H1 (cell line): Measurements from ENCODE around the gene POLR2I. TPM values are rescaled to one million over a fixed set of nuclear protein-coding genes. Genes with fewer than 3 reads are reported as not detected.

Experiments used
- CTCF ChIA-PET: fragments of 300-600 bp; sonication (Branson Sonifier 250); formaldehyde crosslinking; loops from one replicate; lab custom pipeline; 2021; ENCODE audit not compliant: partially characterized antibody; lab: Charles Lee
- POLR2A ChIA-PET: fragments of 300-600 bp; sonication (Branson Sonifier 250); formaldehyde crosslinking; loops from one replicate; lab custom pipeline; 2021; ENCODE audit warnings: inconsistent platforms; ENCODE audit not compliant: partially characterized antibody; lab: Charles Lee
- DNase-seq, 2 experiments: peaks; one replicate each; pipeline versions ENCODE4 v3.0.0 to v3.0.0-alpha.2; 2010 to 2022; ENCODE audit warnings: low spot score in 2 of 2, low read depth in 1 of 2, mixed read lengths in 1 of 2
- FAIRE-seq: peaks from 2 replicates; lab custom pipeline; 2011; peaks lifted over from hg19 to GRCh38; lab: Jason Lieb, UNC
- H2AFZ ChIP-seq: 2 replicates; pipeline ENCODE4 v1.8.1; 2012; ENCODE audit warnings: low read length, inconsistent platforms
- H2AK5ac ChIP-seq: 2 replicates; pipeline ENCODE4 v1.6.1; 2013; ENCODE audit warnings: low read depth, low read length
- H2BK120ac ChIP-seq: replicated peaks from 2 replicates; pipeline ENCODE3; 2013; ENCODE audit warnings: low read depth, low read length, inconsistent platforms
- H2BK12ac ChIP-seq: 2 replicates; pipeline ENCODE4 v1.6.1; 2013; ENCODE audit warnings: low read depth, low read length
- H2BK15ac ChIP-seq: 2 replicates; pipeline ENCODE4 v1.6.1; 2013; ENCODE audit warnings: low read length
- H2BK20ac ChIP-seq: 2 replicates; pipeline ENCODE4 v1.6.1; 2013; ENCODE audit warnings: low read length
- H2BK5ac ChIP-seq: 2 replicates; pipeline ENCODE4 v1.6.1; 2013; ENCODE audit warnings: low read depth, low read length
- H3K14ac ChIP-seq: 2 replicates; pipeline ENCODE4 v1.6.1; 2013; ENCODE audit warnings: inconsistent platforms; ENCODE audit not compliant: insufficient read length
- H3K18ac ChIP-seq: 2 replicates; pipeline ENCODE4 v1.6.1; 2013; ENCODE audit warnings: low read length; ENCODE audit errors: extremely low read depth
- H3K23ac ChIP-seq: 2 replicates; pipeline ENCODE4 v1.6.1; 2013; ENCODE audit warnings: inconsistent platforms; ENCODE audit not compliant: insufficient read length
- H3K23me2 ChIP-seq: 2 replicates; pipeline ENCODE4 v1.6.1; 2013; ENCODE audit warnings: low read depth, low read length
- H3K27ac ChIP-seq: 2 replicates; pipeline ENCODE4 v1.6.1; 2011; ENCODE audit warnings: low read depth, low read length, inconsistent platforms
- H3K27me3 ChIP-seq, 4 experiments: replicated peaks in 1 of 4; 1 replicate in 1 of 4; 2 replicates in 3 of 4; pipeline versions ENCODE4 v1.6.1 to v1.8.1; 2011 to 2013; ENCODE audit warnings: low read length in 3 of 4, mild to moderate bottlenecking in 3 of 4, inconsistent platforms in 2 of 4, mixed read lengths in 2 of 4, moderate library complexity in 1 of 4; ENCODE audit not compliant: control insufficient read depth in 3 of 4, insufficient read depth in 3 of 4; ENCODE audit errors: extremely low read depth in 1 of 4
- H3K36me3 ChIP-seq, 4 experiments: 2 replicates each; pipeline versions ENCODE4 v1.6.1 to v1.8.1; 2011 to 2013; ENCODE audit warnings: mild to moderate bottlenecking in 4 of 4, low read length in 3 of 4, moderate library complexity in 2 of 4, control low read depth in 1 of 4, inconsistent platforms in 1 of 4; ENCODE audit not compliant: insufficient read depth in 4 of 4, control insufficient read depth in 2 of 4
- H3K4ac ChIP-seq: replicated peaks from 2 replicates; pipeline ENCODE3; 2013; ENCODE audit warnings: low read length, low read depth, mixed read lengths, inconsistent platforms; ENCODE audit not compliant: insufficient read length
- H3K4me1 ChIP-seq, 4 experiments: replicated peaks in 1 of 4; 1 replicate in 1 of 4; 2 replicates in 3 of 4; pipeline versions ENCODE4 v1.6.1 to v1.8.1; 2011 to 2013; ENCODE audit warnings: low read length in 3 of 4, inconsistent platforms in 2 of 4, mixed read lengths in 1 of 4; ENCODE audit not compliant: insufficient read depth in 4 of 4, control insufficient read depth in 3 of 4
- H3K4me2 ChIP-seq, 2 experiments: 2 replicates each; pipeline versions ENCODE4 v1.6.1 to v1.8.1; 2011 to 2013; ENCODE audit warnings: low read depth in 2 of 2, low read length in 2 of 2, control low read depth in 1 of 2, inconsistent platforms in 1 of 2, mild to moderate bottlenecking in 1 of 2; ENCODE audit not compliant: insufficient read depth in 1 of 2
- H3K4me3 ChIP-seq, 4 experiments: fragments of 200-600, 300-600 bp in 1 of 4; sonication (generic), shearing (Covaris generic), sonication (Bioruptor Twin) in 1 of 4; 2 replicates each; pipeline versions ENCODE4 v1.5.1 to v1.8.1; 2011 to 2016; ENCODE audit warnings: low read length in 4 of 4, low read depth in 3 of 4, control low read depth in 2 of 4, inconsistent platforms in 2 of 4, mild to moderate bottlenecking in 2 of 4, mixed read lengths in 1 of 4, moderate library complexity in 1 of 4; ENCODE audit not compliant: insufficient read depth in 2 of 4; ENCODE audit errors: extremely low read depth in 1 of 4
- H3K56ac ChIP-seq: replicated peaks from 2 replicates; pipeline ENCODE3; 2013; ENCODE audit warnings: low read depth, mild to moderate bottlenecking, mixed read lengths, low read length, inconsistent platforms; ENCODE audit not compliant: insufficient read length
- H3K79me1 ChIP-seq: 2 replicates; pipeline ENCODE4 v1.6.1; 2013; ENCODE audit warnings: low read depth, low read length, control low read depth
- H3K79me2 ChIP-seq, 2 experiments: 2 replicates each; pipeline versions ENCODE4 v1.6.1 to v1.8.1; 2012 to 2013; ENCODE audit warnings: low read length in 2 of 2, mild to moderate bottlenecking in 2 of 2, inconsistent platforms in 1 of 2; ENCODE audit not compliant: insufficient read depth in 2 of 2, control insufficient read depth in 1 of 2
- H3K9ac ChIP-seq, 4 experiments: replicated peaks in 1 of 4; 1 replicate in 1 of 4; 2 replicates in 3 of 4; pipeline versions ENCODE4 v1.6.1 to v1.8.1; 2011 to 2013; ENCODE audit warnings: low read depth in 3 of 4, low read length in 3 of 4, control low read depth in 2 of 4, mild to moderate bottlenecking in 2 of 4, moderate library complexity in 2 of 4, inconsistent platforms in 1 of 4; ENCODE audit errors: extremely low read depth in 1 of 4
- H3K9me3 ChIP-seq, 2 experiments: 2 replicates each; pipeline versions ENCODE4 v1.6.1 to v1.8.1; 2012 to 2013; ENCODE audit warnings: mild to moderate bottlenecking in 2 of 2, moderate library complexity in 2 of 2, control low read depth in 1 of 2, inconsistent platforms in 1 of 2, low read depth in 1 of 2, low read length in 1 of 2, mixed read lengths in 1 of 2; ENCODE audit not compliant: insufficient read depth in 2 of 2
- H4K20me1 ChIP-seq, 2 experiments: replicated peaks in 1 of 2; 2 replicates each; pipeline versions ENCODE3 to v1.8.1; 2011 to 2013; ENCODE audit warnings: inconsistent platforms in 2 of 2, low read length in 2 of 2, mild to moderate bottlenecking in 1 of 2; ENCODE audit not compliant: insufficient read depth in 2 of 2, control insufficient read depth in 1 of 2
- H4K5ac ChIP-seq: 2 replicates; pipeline ENCODE4 v1.6.1; 2013; ENCODE audit warnings: low read length, low read depth, mixed read lengths, inconsistent platforms; ENCODE audit not compliant: insufficient read length
- H4K8ac ChIP-seq: 2 replicates; pipeline ENCODE4 v1.8.0; 2013; ENCODE audit warnings: mild to moderate bottlenecking, moderate library complexity, low read length, inconsistent platforms; ENCODE audit not compliant: insufficient read depth; ENCODE audit errors: extremely low read depth
- H4K91ac ChIP-seq: replicated peaks from 2 replicates; pipeline ENCODE3; 2013; ENCODE audit warnings: low read length, mixed read lengths, inconsistent platforms; ENCODE audit not compliant: insufficient read length
- CREB1 ChIP-seq: IDR thresholded peaks from 2 replicates; pipeline ENCODE4 v1.6.1; 2012; ENCODE audit warnings: inconsistent platforms
- GABPA ChIP-seq: IDR thresholded peaks from 2 replicates; pipeline ENCODE4 v1.6.1; 2011; ENCODE audit warnings: mild to moderate bottlenecking, low read length, moderate library complexity, borderline replicate concordance; ENCODE audit not compliant: insufficient read depth
- JUN ChIP-seq: IDR thresholded peaks from 2 replicates; pipeline ENCODE4 v1.6.1; 2011; ENCODE audit warnings: low read depth, mild to moderate bottlenecking, improper control_type of control experiment, low read length
- KDM4A ChIP-seq: IDR thresholded peaks from one replicate; pipeline ENCODE4 v1.7.1; 2012; ENCODE audit warnings: low read depth, mild to moderate bottlenecking, moderate library complexity, low read length, inconsistent platforms; ENCODE audit not compliant: severe bottlenecking
- NANOG ChIP-seq: IDR thresholded peaks from 2 replicates; pipeline ENCODE4 v1.6.1; 2011; ENCODE audit warnings: low read length, low read depth, mild to moderate bottlenecking, inconsistent platforms; ENCODE audit not compliant: insufficient read depth, poor library complexity, severe bottlenecking
- PHF8 ChIP-seq: fragments of 200-600 bp; sonication (generic); conservative IDR thresholded peaks from 2 replicates; pipeline ENCODE4 v1.7.1; 2012; ENCODE audit warnings: low read depth, mild to moderate bottlenecking, inconsistent platforms, low read length, moderate library complexity
- SAP30 ChIP-seq: fragments of 300-600 bp; sonication (generic); IDR thresholded peaks from 2 replicates; pipeline ENCODE4 v1.7.1; 2012; ENCODE audit warnings: low read length, moderate library complexity, mild to moderate bottlenecking, inconsistent platforms; ENCODE audit not compliant: insufficient read depth, insufficient replicate concordance
- SP1 ChIP-seq: IDR thresholded peaks from 2 replicates; pipeline ENCODE4 v1.6.1; 2011; ENCODE audit warnings: low read depth, low read length
- TAF1 ChIP-seq: IDR thresholded peaks from 2 replicates; pipeline ENCODE4 v1.6.1; 2011; ENCODE audit warnings: mild to moderate bottlenecking, low read depth, low read length
- TEAD4 ChIP-seq: IDR thresholded peaks from 2 replicates; pipeline ENCODE4 v1.6.1; 2012; ENCODE audit warnings: low read depth, low read length, inconsistent platforms, mixed read lengths
- USF2 ChIP-seq: IDR thresholded peaks from 2 replicates; pipeline ENCODE4 v1.6.1; 2011; ENCODE audit warnings: low read length, improper control_type of control experiment
- WGBS, 2 experiments: shearing (Covaris generic) in 1 of 2; methylation state at CpG; one replicate each; pipeline versions ENCODE4 v1.1.6 to v1.1.7; 2013 to 2015; ENCODE audit warnings: low lambda C conversion rate in 2 of 2, mixed read lengths in 2 of 2, inconsistent platforms in 1 of 2, low coverage in 1 of 2, missing lambda C conversion rate in 1 of 2; ENCODE audit not compliant: insufficient replicate concordance in 2 of 2, insufficient coverage in 1 of 2, insufficient read length in 1 of 2; ENCODE audit errors: extremely low coverage in 1 of 2, missing lambda C conversion rate in 1 of 2; 5-methylcytosine and 5-hydroxymethylcytosine counted together
- polyA plus RNA-seq, 7 experiments: library from polyadenylated mRNA; depleted of rRNA in 3 of 7; stranded (reverse) in 5 of 7; unstranded in 2 of 7; fragments of >200 nt in 5 of 7; fragments of 200-250 nt in 2 of 7; gene quantifications; 1 replicate in 5 of 7; 2 replicates in 1 of 7; 4 replicates in 1 of 7; pipeline versions ENCODE4 v1.2.1 to v1.2.3, GENCODE V29; 2011 to 2013; ENCODE audit warnings: missing spikeins in 2 of 7, mixed read lengths in 2 of 7
- total RNA-seq: library from RNA; stranded (reverse); fragmentation: NEBNext Ultra II Directional; extraction: Animal tissue kit (Norgen Biotek cat#: 25700); gene quantifications from 2 replicates; pipeline ENCODE4 v1.2.1, GENCODE V29; 2021

Gene POLR2I
- total and polyA plus RNA-seq, 2 of the 8 experiments (the other 6 are each of a cell fraction or from before 2014, with no cell fraction given) = 143 to 150 TPM

- FAIRE-seq = no peak
- Histone ChIP-seq H4K5ac (no peak overlapping the region), H4K20me1 (peaks cover 0 to 11% of the 10 kb centered on the region in 2 experiments), H2BK20ac (no peak overlapping the region), H2AK5ac (no peak overlapping the region), H3K79me2 (no peaks in the 10 kb centered on the region), H3K4ac (no peak overlapping the region), H3K9ac (no peak overlapping the region), H3K23me2 (no peaks in the 10 kb centered on the region), H4K8ac (no peak overlapping the region), H3K4me1 (no peaks in the 10 kb centered on the region), H2BK12ac (no peak overlapping the region), H3K79me1 (no peaks in the 10 kb centered on the region), H2BK15ac (no peak overlapping the region), H3K14ac (no peak overlapping the region), H3K9me3 (no peaks in the 10 kb centered on the region), H3K18ac (no peak overlapping the region), H3K27ac (no peak overlapping the region), H3K4me3 (no peak overlapping the region), H3K36me3 (peaks cover 29 to 67% (median 48%) of the 10 kb centered on the region in 4 experiments), H3K23ac (no peak overlapping the region), H2AFZ (no peak overlapping the region), H2BK5ac (no peak overlapping the region), H2BK120ac (no peak overlapping the region), H3K27me3 (no peaks in the 10 kb centered on the region), H3K56ac (no peak overlapping the region), H4K91ac (no peak overlapping the region), H3K4me2 (no peak overlapping the region)
- 91% methylated on average over 7 of the region's 7 CpGs; no CpG with 5 or more reads in 1 of the 2 experiments for WGBS, 2 experiments
- ChIA-PET CTCF (interaction anchor here (1.2 kb wide), 1 partner anchor 21 kb away, joined by 5 read pairs; no protein-coding TSS in a partner anchor), POLR2A (interaction anchor here (1.4 to 1.5 kb wide), 2 partner anchors 15 to 22 kb away, joined by 3 to 4 read pairs; no protein-coding TSS in a partner anchor)
- TF ChIP-seq SP1 = no peak
- no peak for TF ChIP-seq TAF1
- TF ChIP-seq NANOG = no peak
- TF ChIP-seq GABPA = no peak
- no peak for TF ChIP-seq PHF8
- TF ChIP-seq JUN = no peak
- no peak for TF ChIP-seq TEAD4
- TF ChIP-seq CREB1 = no peak
- TF ChIP-seq USF2 = no peak
- TF ChIP-seq SAP30 = no peak
- no peak for TF ChIP-seq KDM4A
- DNase-seq = no peak
Observed at GRCh38 chr19:36081894-36082293, 32.8 kb downstream of the POLR2I start.
